Vagina (tissue), 2 donors: ENCODE data around the gene MCTP2.

ENCODE experiments used
- POLR2A ChIP-seq, 2 donors: fragments of 450-650 bp; IDR thresholded peaks; one replicate each; pipeline ENCODE4 v1.6.1; 2017; ENCODE audit warnings: antibody characterized with exemption in 2 of 2, mild to moderate bottlenecking in 2 of 2, moderate library complexity in 2 of 2
- POLR2AphosphoS5 ChIP-seq, 2 donors: sonication (generic); formaldehyde crosslinking; IDR thresholded peaks; one replicate each; pipeline ENCODE4 v1.9.0; 2017; ENCODE audit warnings: antibody characterized with exemption in 2 of 2, mild to moderate bottlenecking in 2 of 2, low read depth in 1 of 2; ENCODE audit not compliant: insufficient read depth in 1 of 2

DNA sequence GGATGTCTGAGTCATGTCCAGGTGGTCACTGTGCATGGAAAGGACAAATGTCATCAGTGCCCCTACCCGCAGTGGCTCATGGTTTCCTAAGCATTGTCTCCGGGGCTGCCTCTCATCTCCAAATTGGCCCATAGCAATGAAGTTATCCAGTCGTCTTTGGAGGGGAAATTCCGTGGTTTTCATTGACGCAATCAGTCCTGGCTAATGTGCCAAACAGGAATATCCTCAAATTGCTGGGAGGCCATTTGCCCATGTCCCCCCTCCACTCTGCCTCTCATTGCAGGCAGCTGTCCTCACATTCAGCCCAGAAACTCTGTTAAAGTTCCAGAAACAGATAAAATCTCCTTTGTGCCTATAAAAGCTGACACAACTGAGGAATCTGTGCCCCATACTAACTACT is 81.6 kb downstream of the MCTP2 start:
- TF ChIP-seq POLR2AphosphoS5 (IDR thresholded peaks at IDR 0.05; ENCODE audit: insufficient read depth in 1 of 2, low read depth in 1 of 2) (no peak), POLR2A (IDR thresholded peaks at IDR 0.05) (no peak)
